HG03280 (cell line): Measurements from ENCODE around the gene PCDHB9.
"Not testable (repeated sequence)": the region's sequence is repeated elsewhere in the genome, so short reads cannot be mapped to it uniquely, and the experiment has no call there.

ENCODE experiments used
- ATAC-seq: cut with Tn5 transposase; IDR thresholded peaks from one replicate; pipeline ENCODE4 v1.9.1; 2021; ENCODE audit warnings: mild to moderate bottlenecking, moderate library complexity; ENCODE audit not compliant: unreplicated experiment

The PCDHB9 gene

GRCh38 chr5:141184117-141184855, 2.7 kb upstream of the PCDHB9 start:
- ATAC-seq: not testable (repeated sequence)

GRCh38 chr5:141188682-141189081, 1.7 kb downstream of the PCDHB9 start:
- ATAC-seq: not testable (repeated sequence)

- ATAC-seq: not testable (repeated sequence)
Observed at GRCh38 chr5:141189131-141189530, 2.2 kb downstream of the PCDHB9 start.

- ATAC-seq: no peak
Observed at GRCh38 chr5:141192110-141192725, 5.3 kb downstream of the PCDHB9 start, which contains the start of gene PCDHB10. Gene PCDHB10 (plus strand): TSS chr5:141192353. CDS start chr5:141192553, 200 bp downstream.

GRCh38 chr5:141194332-141194731, 7.4 kb downstream of the PCDHB9 start:
- ATAC-seq: not testable (repeated sequence)

- no peak for ATAC-seq
Observed at GRCh38 chr5:141196363-141196762, 9.4 kb downstream of the PCDHB9 start.

- no peak for ATAC-seq
Observed at GRCh38 chr5:141199359-141200235, 12.6 kb downstream of the PCDHB9 start, which contains the start of gene PCDHB11. Gene PCDHB11 (plus strand): TSS chr5:141199627. CDS start chr5:141199775, 148 bp downstream.

GRCh38 chr5:141201126-141201525, 14.2 kb downstream of the PCDHB9 start:
- ATAC-seq: not testable (repeated sequence)

GRCh38 chr5:141201646-141202045, 14.7 kb downstream of the PCDHB9 start:
- not testable (repeated sequence) for ATAC-seq

GRCh38 chr5:141208478-141208877, 21.5 kb downstream of the PCDHB9 start, which contains the start of gene PCDHB12:
Gene PCDHB12 (plus strand): TSS chr5:141208719. CDS start chr5:141208908, 189 bp downstream.
- ATAC-seq: no peak

- ATAC-seq: not testable (repeated sequence)
Observed at GRCh38 chr5:141210281-141210680, 23.3 kb downstream of the PCDHB9 start.

- ATAC-seq: not testable (repeated sequence)
Observed at GRCh38 chr5:141210849-141211248, 23.9 kb downstream of the PCDHB9 start.

GRCh38 chr5:141213656-141214339, 26.8 kb downstream of the PCDHB9 start, which contains the start of gene PCDHB13:
Gene PCDHB13 (plus strand): TSS chr5:141213919. CDS start chr5:141214124, 205 bp downstream.
- ATAC-seq: not testable (repeated sequence)

GRCh38 chr5:141214583-141214982, 27.6 kb downstream of the PCDHB9 start:
- not testable (repeated sequence) for ATAC-seq

- not testable (repeated sequence) for ATAC-seq
Observed at GRCh38 chr5:141215504-141215903, 28.5 kb downstream of the PCDHB9 start.

GRCh38 chr5:141216035-141216434, 29.1 kb downstream of the PCDHB9 start:
- ATAC-seq: not testable (repeated sequence)

GRCh38 chr5:141223112-141223783, 36.3 kb downstream of the PCDHB9 start, which contains the start of gene PCDHB14:
Gene PCDHB14 (plus strand): TSS chr5:141223343. CDS start chr5:141223506, 163 bp downstream.
- ATAC-seq: no peak

GRCh38 chr5:141224844-141225243, 37.9 kb downstream of the PCDHB9 start:
- not testable (repeated sequence) for ATAC-seq

- not testable (repeated sequence) for ATAC-seq
Observed at GRCh38 chr5:141225421-141225820, 38.5 kb downstream of the PCDHB9 start.
